Kasumi-1 (cell line): ENCODE measurements around the gene MNS1.
"Not testable (repeated sequence)": the region's sequence is repeated elsewhere in the genome, so short reads cannot be mapped to it uniquely, and the experiment has no call there.

Experiments used
- DNase-seq, 2 experiments: peaks; one replicate each; lab custom pipeline; 2025; lab: John Stamatoyannopoulos, UW

The MNS1 gene

GRCh38 chr15:56445746-56446145, 19.2 kb downstream of the MNS1 start:
- DNase-seq, result no peak

DNA sequence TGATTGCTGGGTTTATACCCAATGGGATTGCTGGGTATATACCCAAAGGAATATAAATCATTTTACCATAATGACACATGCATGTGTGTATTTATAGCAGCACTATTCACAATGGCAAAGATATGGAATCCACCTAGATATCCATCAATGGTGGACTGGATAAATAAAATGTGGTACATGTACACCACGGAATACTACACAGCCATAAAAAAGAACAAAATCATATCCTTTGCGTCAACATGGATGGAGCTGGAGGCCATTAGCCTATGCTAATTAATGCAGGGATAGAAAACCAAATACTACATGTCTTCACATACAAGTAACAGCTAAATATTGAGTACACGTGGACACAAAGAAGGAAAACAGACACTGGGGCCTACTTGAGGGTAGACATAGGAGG, 22.6 kb downstream of the MNS1 start:
- no peak for DNase-seq

GRCh38 chr15:56440214-56440770, 24.6 kb downstream of the MNS1 start:
- DNase-seq, result no peak

GRCh38 chr15:56432304-56432703, 32.6 kb downstream of the MNS1 start:
- no peak for DNase-seq

DNA sequence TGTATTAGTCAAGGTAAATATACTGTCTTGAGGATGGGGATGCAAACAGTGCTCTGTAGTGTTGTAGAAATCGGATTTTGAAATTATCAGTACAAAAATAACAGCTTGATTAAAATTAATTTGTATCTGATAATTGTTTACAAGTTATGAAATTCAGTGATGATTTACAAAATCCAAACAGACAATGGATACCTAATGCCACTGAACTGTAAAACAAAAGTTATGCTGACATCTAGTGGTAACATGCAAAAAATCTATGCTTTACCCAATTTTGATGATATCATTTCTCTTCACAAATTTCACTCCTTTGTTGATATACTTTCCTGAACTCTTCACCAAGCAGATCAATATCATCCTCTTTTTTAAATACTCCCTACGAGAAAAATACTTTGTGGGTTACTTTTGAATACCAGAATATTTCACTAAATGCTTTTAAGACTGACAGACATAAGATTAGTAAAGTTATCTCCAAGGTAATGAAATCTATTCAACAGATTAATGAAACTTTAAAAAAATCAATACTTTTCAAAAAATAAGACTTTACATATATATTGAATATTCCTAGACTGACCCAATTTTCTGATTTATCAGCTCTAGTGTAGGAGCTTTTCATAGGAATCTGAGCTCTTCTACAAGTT, 36.0 kb downstream of the MNS1 start:
- peak; percentile 70 to 77 for DNase-seq

DNA sequence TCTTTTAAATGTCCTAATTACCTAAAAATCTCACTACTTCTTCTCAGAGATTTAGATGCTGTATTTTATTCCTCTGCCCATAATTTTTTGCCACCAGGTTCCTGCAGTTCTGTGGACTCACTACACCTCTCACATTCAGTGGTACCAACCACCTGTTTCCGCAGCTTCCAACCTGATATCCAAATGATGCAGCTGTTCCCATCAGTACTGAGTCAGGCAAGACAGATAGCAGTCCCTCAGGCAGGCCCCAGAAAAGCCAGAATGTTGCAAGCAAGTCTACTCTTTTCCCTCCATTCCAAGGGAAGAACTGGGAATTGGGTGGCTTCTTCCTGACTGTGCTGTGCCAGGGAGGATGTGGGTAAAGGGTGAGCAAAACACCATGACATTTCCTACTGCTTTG, 39.0 kb downstream of the MNS1 start:
- no peak for DNase-seq

DNA sequence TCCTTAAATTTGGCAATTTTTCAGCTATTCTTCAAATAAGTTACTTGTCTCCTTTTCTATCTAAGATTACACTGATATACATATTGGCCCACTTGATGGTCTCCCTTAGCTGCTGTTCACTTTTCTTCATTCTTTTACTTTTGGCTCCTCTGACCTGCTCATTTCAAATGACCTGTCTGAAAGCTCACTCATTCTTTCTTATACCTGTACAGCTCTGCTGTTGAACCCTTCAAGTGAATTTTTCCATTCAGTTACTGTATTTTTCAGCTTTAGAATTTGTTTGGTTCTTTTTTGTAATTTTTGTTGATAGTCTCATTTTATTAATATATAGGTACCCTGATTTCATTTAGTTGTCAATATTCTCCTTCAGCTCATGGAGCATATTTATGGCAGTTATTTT, 39.7 kb downstream of the MNS1 start:
- DNase-seq, result no peak

DNA sequence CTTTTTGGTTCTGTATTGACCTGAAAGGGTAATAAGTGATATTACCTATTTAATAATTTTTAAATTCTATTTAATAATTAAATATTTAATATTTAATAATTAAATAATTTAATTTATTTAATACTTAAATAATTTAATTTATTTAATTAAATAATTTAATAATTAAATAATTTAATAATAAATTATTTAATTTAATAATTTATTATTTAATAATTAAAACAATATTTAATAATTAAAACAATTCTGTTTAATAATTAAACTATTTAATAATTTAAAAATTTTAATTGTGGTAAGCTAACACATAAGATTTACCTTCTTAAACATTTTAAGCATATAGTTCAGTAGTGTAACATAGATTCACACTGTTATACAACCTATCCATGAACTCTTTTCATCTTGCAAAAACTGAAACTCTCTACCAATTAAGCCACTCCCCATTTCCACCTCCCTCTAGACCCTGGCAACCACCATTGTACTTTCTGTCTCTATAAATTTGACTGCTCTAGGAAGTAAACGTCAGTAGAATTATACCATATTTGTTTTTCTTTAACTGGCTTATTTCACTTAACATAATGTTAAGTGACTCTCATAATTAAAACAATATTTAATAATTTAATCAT, 51.7 kb downstream of the MNS1 start:
- DNase-seq, result not testable (repeated sequence)

GRCh38 chr15:56411122-56411749, 53.7 kb downstream of the MNS1 start:
- no peak for DNase-seq

DNA sequence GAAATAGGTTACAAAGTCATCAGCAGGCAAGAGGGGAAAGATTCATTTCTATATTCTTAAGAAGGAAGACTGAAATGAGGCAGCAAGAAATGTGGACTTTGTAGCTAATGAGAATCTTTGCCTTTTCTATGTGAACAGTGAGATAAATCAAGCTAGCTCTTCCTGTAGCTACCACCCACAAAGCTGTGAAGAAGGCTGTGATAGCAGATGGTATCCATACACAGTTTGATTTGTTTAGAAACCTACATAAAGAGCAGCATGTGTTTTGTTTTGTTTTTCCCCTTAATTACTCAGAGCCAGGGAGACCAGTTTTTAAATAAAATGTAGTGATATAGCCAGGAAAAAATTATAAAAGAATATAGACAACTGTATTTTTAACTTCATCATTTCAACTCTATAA, 54.2 kb downstream of the MNS1 start:
- DNase-seq, result no peak

GRCh38 chr15:56399209-56399608, 65.7 kb downstream of the MNS1 start:
- not testable (repeated sequence) for DNase-seq

- DNase-seq, result not testable (repeated sequence)
These were observed 67.6 kb downstream of the MNS1 start for GRCh38 chr15:56397325-56397724.

DNA sequence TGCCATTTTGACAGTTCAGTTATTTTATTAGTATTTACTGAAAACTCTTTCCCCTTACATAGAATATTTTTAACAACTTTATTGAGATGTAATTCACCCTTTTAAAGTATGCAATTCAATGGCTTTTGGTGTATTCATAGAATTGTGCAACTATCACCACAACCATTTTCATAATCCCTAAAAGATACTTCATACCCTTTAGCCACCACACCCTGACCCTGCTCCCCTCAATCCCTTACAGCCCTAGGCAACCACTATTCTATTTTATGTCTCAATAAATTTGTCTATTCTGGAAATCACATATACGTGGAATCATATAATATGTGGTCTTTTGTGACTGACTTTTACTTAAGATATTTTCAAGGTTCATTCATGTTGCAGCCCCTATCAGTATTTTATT, 70.0 kb downstream of the MNS1 start:
- DNase-seq, result no peak

DNA sequence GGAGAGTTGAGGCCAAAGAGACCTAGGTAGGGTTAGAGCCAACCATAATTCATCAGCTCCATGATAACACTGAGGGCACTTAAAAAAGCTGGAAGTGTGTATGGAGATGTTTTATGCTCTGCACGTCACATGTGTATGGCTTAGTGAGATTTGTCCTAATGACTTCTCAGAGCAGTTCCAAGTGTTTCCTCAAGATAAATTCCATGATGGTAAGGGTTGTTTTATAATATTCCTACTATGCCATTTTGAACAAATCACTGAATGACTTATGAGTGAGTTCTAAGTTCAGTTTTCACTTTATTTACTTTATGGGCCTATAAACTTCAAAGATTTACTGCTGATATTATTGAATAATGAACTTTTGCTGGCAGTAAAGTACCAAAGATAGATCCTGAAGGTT, 71.7 kb downstream of the MNS1 start:
- no peak for DNase-seq

- no peak for DNase-seq
These were observed 74.1 kb downstream of the MNS1 start for GRCh38 chr15:56390739-56391267.

- DNase-seq, result no peak
These were observed 79.0 kb downstream of the MNS1 start for GRCh38 chr15:56385908-56386307.

DNA sequence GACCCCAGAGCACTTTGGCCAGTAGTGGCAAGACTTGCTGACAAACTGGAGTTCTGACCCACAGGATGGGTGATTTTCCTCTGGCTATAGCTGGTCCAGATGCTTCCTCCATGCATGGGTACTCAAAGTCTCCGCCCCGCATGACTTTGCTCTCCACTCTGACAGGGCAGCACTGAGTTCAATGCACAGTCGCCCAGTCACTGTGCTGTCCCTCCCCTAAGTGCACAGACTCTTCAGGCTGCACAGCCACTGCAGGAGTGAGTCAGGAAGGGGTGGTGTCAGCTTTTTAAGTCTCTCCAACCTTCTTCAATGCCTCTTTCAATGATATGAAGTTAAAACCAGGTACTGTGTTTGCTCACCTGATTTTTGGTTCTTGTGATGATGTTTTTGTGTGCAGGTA, 81.9 kb downstream of the MNS1 start:
- DNase-seq, result no peak
